HepG2 (cell line): ENCODE data around the gene SDCCAG8. TPM values are rescaled to one million over a fixed set of nuclear protein-coding genes. Genes with fewer than 3 reads are reported as not detected.

Experiments
- ATAC-seq: fragments of 200-7000 bp; cut with Tn5 transposase; 3 replicates; pipeline ENCODE4 v1.9.1; 2020; ENCODE audit warnings: mild to moderate bottlenecking, moderate library complexity
- BruUV-seq: library from RNA; stranded (reverse); fragments of 400-500 nt; replicated peaks from 2 replicates; lab custom pipeline; 2021; lab: Mats Ljungman, UMichigan
- CTCF ChIA-PET: fragments of 300-600 bp; formaldehyde crosslinking; extraction: SDS; loops from one replicate; lab custom pipeline; 2021; ENCODE audit warnings: low total read pairs, inconsistent platforms, low intra/inter-chr PET ratio; lab: Yijun Ruan, JAX
- POLR2A ChIA-PET: fragments of 350-600 bp; sonication (Branson Sonifier 250); formaldehyde crosslinking; loops from one replicate; lab custom pipeline; 2020; ENCODE audit warnings: antibody characterized with exemption, inconsistent platforms; lab: Yijun Ruan, JAX
- DNase-seq: peaks from one replicate; pipeline ENCODE4 v3.0.0-alpha.2; 2015; ENCODE audit warnings: low spot score
- FAIRE-seq: peaks from 3 replicates; lab custom pipeline; 2011; peaks lifted over from hg19 to GRCh38; lab: Jason Lieb, UNC
- H2AFZ ChIP-seq: one replicate; pipeline ENCODE4 v1.6.1; 2011; ENCODE audit warnings: low read length, inconsistent platforms
- H3K27ac ChIP-seq: fragments of 300-600 bp; 3 replicates; pipeline ENCODE4 v1.8.0; 2011; ENCODE audit warnings: mixed run types, mild to moderate bottlenecking, mixed read lengths, low read length, inconsistent platforms; ENCODE audit not compliant: insufficient read depth; ENCODE audit errors: extremely low read length
- H3K27me3 ChIP-seq, 2 experiments: fragments of 200-600 bp in 1 of 2; 2 replicates in 1 of 2; 3 replicates in 1 of 2; pipeline versions ENCODE4 v1.6.0 to v1.8.0; 2011; ENCODE audit warnings: low read length in 2 of 2, mild to moderate bottlenecking in 2 of 2, moderate library complexity in 2 of 2, inconsistent platforms in 1 of 2; ENCODE audit not compliant: insufficient read depth in 2 of 2, control insufficient read depth in 1 of 2
- H3K36me3 ChIP-seq, 2 experiments: fragments of 200-600 bp in 1 of 2; replicated peaks in 1 of 2; 2 replicates in 1 of 2; 3 replicates in 1 of 2; pipeline versions ENCODE4 v1.5.1 to v1.8.0; 2011; ENCODE audit warnings: low read length in 2 of 2, inconsistent platforms in 1 of 2; ENCODE audit not compliant: insufficient read depth in 2 of 2, control insufficient read depth in 1 of 2
- H3K4me1 ChIP-seq: 2 replicates; pipeline ENCODE4 v1.5.1; 2012; ENCODE audit warnings: low read length, inconsistent platforms; ENCODE audit not compliant: insufficient read depth
- H3K4me2 ChIP-seq: 2 replicates; pipeline ENCODE4 v1.6.0; 2011; ENCODE audit warnings: low read depth, low read length, inconsistent platforms
- H3K4me3 ChIP-seq, 3 experiments: fragments of 200-600 bp in 1 of 3; sonication (generic), shearing (Covaris generic) in 1 of 3; replicated peaks in 1 of 3; 2 replicates each; pipeline ENCODE4 v1.5.1; 2011 to 2016; ENCODE audit warnings: low read length in 3 of 3, inconsistent platforms in 2 of 3, low read depth in 2 of 3, mild to moderate bottlenecking in 2 of 3, control low read depth in 1 of 3, mixed read lengths in 1 of 3; ENCODE audit not compliant: insufficient read depth in 1 of 3
- H3K79me2 ChIP-seq: one replicate; pipeline ENCODE4 v1.6.1; 2011; ENCODE audit warnings: low read length, inconsistent platforms; ENCODE audit not compliant: insufficient read depth
- H3K9ac ChIP-seq: 2 replicates; pipeline ENCODE4 v1.6.0; 2011; ENCODE audit warnings: mild to moderate bottlenecking, low read depth, low read length, inconsistent platforms; ENCODE audit not compliant: insufficient read depth
- H3K9me3 ChIP-seq: 2 replicates; pipeline ENCODE4 v1.5.1; 2012; ENCODE audit warnings: mild to moderate bottlenecking, low read length
- H4K20me1 ChIP-seq: 2 replicates; pipeline ENCODE4 v1.6.0; 2011; ENCODE audit warnings: inconsistent platforms, mild to moderate bottlenecking, low read length, moderate library complexity; ENCODE audit not compliant: insufficient read depth
- ATF7-NPFF ChIP-seq: sonication (generic); formaldehyde crosslinking; IDR thresholded peaks from 2 replicates; pipeline ENCODE4 v1.8.1; 2023; ENCODE audit warnings: mild to moderate bottlenecking, low read depth, missing genetic modification reagents, moderate library complexity
- CREB3 ChIP-seq: sonication (generic); formaldehyde crosslinking; IDR thresholded peaks from 2 replicates; pipeline ENCODE4 v1.5.0; 2020; ENCODE audit warnings: missing genetic modification reagents
- KDM2A ChIP-seq: sonication (generic); formaldehyde crosslinking; IDR thresholded peaks from 2 replicates; pipeline ENCODE4 v1.4.0; 2020; ENCODE audit warnings: low read depth, missing genetic modification reagents, borderline replicate concordance
- KMT2B ChIP-seq: IDR thresholded peaks from 2 replicates; pipeline ENCODE4 v1.6.1; 2016; ENCODE audit warnings: missing genetic modification reagents, missing compliant biosample characterization
- TARDBP ChIP-seq: sonication (generic); formaldehyde crosslinking; IDR thresholded peaks from 2 replicates; pipeline ENCODE4 v1.8.0; 2022; ENCODE audit warnings: mild to moderate bottlenecking, missing genetic modification reagents
- THRA ChIP-seq: sonication (generic); formaldehyde crosslinking; IDR thresholded peaks from 2 replicates; pipeline ENCODE4 v1.4.0; 2020; ENCODE audit warnings: missing genetic modification reagents, borderline replicate concordance
- ZFP90 ChIP-seq: sonication (generic); formaldehyde crosslinking; IDR thresholded peaks from 2 replicates; pipeline ENCODE4 v1.8.0; 2022; ENCODE audit warnings: missing genetic modification reagents, mild to moderate bottlenecking, inconsistent platforms, borderline replicate concordance
- ZNF432 ChIP-seq: sonication (generic); formaldehyde crosslinking; IDR thresholded peaks from 2 replicates; pipeline ENCODE4 v1.5.0; 2020; ENCODE audit warnings: missing genetic modification reagents, mild to moderate bottlenecking, borderline replicate concordance
- ZNF446 ChIP-seq: sonication (generic); formaldehyde crosslinking; IDR thresholded peaks from 2 replicates; pipeline ENCODE4 v1.5.0; 2020; ENCODE audit warnings: mild to moderate bottlenecking, missing genetic modification reagents
- ZNF549 ChIP-seq: sonication (generic); formaldehyde crosslinking; IDR thresholded peaks from 2 replicates; pipeline ENCODE4 v1.5.0; 2020; ENCODE audit warnings: missing genetic modification reagents
- ZNF660 ChIP-seq: sonication (generic); formaldehyde crosslinking; IDR thresholded peaks from 2 replicates; pipeline ENCODE4 v1.5.1; 2020; ENCODE audit warnings: mild to moderate bottlenecking, low read depth, missing genetic modification reagents, borderline replicate concordance
- ZNF75D ChIP-seq: sonication (generic); formaldehyde crosslinking; IDR thresholded peaks from 2 replicates; pipeline ENCODE4 v1.8.1; 2023; ENCODE audit warnings: missing genetic modification reagents, mild to moderate bottlenecking, borderline replicate concordance
- WGBS: methylation state at CpG from one replicate; pipeline ENCODE4 v1.1.6; 2017; ENCODE audit warnings: low lambda C conversion rate; 5-methylcytosine and 5-hydroxymethylcytosine counted together
- in situ Hi-C: cut with HindIII; loops from 2 replicates; pipeline ENCODE4 v1.10.0; 2017; ENCODE audit warnings: low pct_unique_long_range_greater_than_20kb; ENCODE audit not compliant: extremely low pct_ligation_motif_present
- intact Hi-C: fragments of 100-400 bp; cut with micrococcal nuclease; formaldehyde crosslinking; loops from one replicate; pipeline ENCODE4 v1.10.0; 2022; ENCODE audit not compliant: unreplicated experiment
- polyA plus RNA-seq, 8 experiments: library from polyadenylated mRNA; depleted of rRNA in 3 of 8; stranded (reverse) in 7 of 8; unstranded in 1 of 8; fragments of >200 nt; fragmentation: Illumina TruSeq in 4 of 8; extraction: Trizol in 4 of 8; gene quantifications; 2 replicates each; pipeline versions ENCODE4 v1.2.1 to v1.2.3, GENCODE V29; 2011 to 2016; ENCODE audit warnings: low read depth in 4 of 8, missing spikeins in 1 of 8, mixed read lengths in 1 of 8; ENCODE audit not compliant: insufficient read depth in 1 of 8
- total RNA-seq, 5 experiments: library from RNA; depleted of rRNA; stranded (reverse); fragments of >200 nt; fragmentation: Illumina TruSeq; extraction: Trizol; gene quantifications; 2 replicates each; pipeline ENCODE4 v1.2.3, GENCODE V29; 2016; ENCODE audit warnings: low read depth in 1 of 5
- TF ChIP-seq, protein P1 (sequence below): sonication (generic); formaldehyde crosslinking; IDR thresholded peaks from 2 replicates; pipeline ENCODE4 v1.5.0; 2020; ENCODE audit warnings: missing genetic modification reagents

The SDCCAG8 gene
- total and polyA plus RNA-seq, 2 of the 13 experiments (the other 11 are each of a cell fraction or from before 2014, with no cell fraction given): 9.5 to 13.4 TPM

GRCh38 chr1:243470502-243470901, 214.7 kb downstream of the SDCCAG8 start (continued):
- no peak for TF ChIP-seq ZNF446

GRCh38 chr1:243471026-243471685, 215.3 kb downstream of the SDCCAG8 start:
- FAIRE-seq: no peak
- Histone ChIP-seq H4K20me1 (no peaks in the 10 kb centered on the region), H3K27me3 (no peaks in the 10 kb centered on the region; a peak in 1 of 5 replicates), H3K36me3 (no peaks in the 10 kb centered on the region)
- CTCF ChIA-PET: no interaction called here
- TF ChIP-seq CREB3 (CRISPR knock-in tag) (no peak), TARDBP (CRISPR knock-in tag) (no peak), ZFP90 (no peak), ZNF660 (CRISPR knock-in tag) (no peak), ZNF432 (CRISPR knock-in tag) (no peak), KMT2B (CRISPR knock-in tag) (no peak), ATF7-NPFF (no peak), ZNF549 (no peak), ZNF75D (CRISPR knock-in tag) (no peak), KDM2A (CRISPR knock-in tag) (no peak), THRA (CRISPR knock-in tag) (no peak)
- TF ChIP-seq, protein P1, sequence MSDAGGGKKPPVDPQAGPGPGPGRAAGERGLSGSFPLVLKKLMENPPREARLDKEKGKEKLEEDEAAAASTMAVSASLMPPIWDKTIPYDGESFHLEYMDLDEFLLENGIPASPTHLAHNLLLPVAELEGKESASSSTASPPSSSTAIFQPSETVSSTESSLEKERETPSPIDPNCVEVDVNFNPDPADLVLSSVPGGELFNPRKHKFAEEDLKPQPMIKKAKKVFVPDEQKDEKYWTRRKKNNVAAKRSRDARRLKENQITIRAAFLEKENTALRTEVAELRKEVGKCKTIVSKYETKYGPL: no peak
- TF ChIP-seq, all 625 proteins: peak for 0
- H3K27ac ChIP-seq: no peak overlapping the region
- H3K9me3 ChIP-seq: no peaks in the 10 kb centered on the region
- H3K79me2 ChIP-seq: no peaks in the 10 kb centered on the region
- H3K9ac ChIP-seq: no peak overlapping the region
- 89% methylated on average over 17 of the region's 17 CpGs for WGBS
- in situ Hi-C loops (no loop called here), intact Hi-C loops (no loop called here)
- no peak for ATAC-seq
- no peaks in the 10 kb centered on the region for H3K4me1 ChIP-seq
- no peak overlapping the region for H2AFZ ChIP-seq
- no peak overlapping the region for H3K4me2 ChIP-seq
- POLR2A ChIA-PET: no interaction called here
- H3K4me3 ChIP-seq: no peak overlapping the region
- DNase-seq: no peak
- no TSS peak for BruUV-seq
